Measurements from ENCODE around the gene TEX38.
"Not testable (repeated sequence)": the region's sequence is repeated elsewhere in the genome, so short reads cannot be mapped to it uniquely, and the experiment has no call there.

Gene TEX38

DNA sequence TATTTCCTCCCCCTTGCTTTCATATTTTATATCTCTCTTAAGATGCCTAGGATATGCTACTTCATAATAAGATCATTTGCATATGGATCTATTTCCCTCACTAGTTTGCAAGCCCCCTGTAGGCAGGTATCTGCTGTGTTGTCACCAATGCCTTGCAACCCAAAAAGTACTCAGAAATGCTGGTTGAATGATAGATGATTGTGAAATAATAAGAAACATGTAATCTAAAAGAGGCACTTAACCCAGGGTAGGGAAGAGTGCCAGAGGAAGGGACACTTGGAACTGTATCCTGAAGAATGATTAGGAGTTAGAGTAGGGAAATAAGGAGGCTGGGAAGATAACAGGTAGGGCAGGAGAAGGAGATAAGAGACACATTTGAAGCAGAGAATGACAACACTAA lies 15.8 kb upstream of the TEX38 start:
- DNase-seq (ENCODE audit: low read depth) = no peak

DNA sequence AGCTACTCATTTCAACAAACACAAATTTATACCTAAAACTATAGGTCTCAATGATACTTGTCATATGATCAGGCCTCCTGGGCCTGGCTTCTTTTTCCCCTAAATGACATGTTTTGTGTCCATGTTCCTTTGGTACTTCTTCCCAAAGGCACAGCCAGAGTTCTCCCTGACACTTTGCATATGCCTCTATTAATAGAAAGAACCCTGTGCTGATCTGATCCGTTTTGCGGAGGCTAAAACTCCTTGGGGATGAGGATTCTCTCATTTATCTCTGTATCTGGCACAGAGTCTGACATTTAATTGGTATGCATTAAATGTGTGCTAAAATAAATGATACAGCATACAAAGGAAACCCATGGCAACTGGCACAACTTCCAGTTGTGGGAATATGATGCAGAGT lies 15.0 kb upstream of the TEX38 start:
- no peak for DNase-seq (ENCODE audit: low read depth)

DNA sequence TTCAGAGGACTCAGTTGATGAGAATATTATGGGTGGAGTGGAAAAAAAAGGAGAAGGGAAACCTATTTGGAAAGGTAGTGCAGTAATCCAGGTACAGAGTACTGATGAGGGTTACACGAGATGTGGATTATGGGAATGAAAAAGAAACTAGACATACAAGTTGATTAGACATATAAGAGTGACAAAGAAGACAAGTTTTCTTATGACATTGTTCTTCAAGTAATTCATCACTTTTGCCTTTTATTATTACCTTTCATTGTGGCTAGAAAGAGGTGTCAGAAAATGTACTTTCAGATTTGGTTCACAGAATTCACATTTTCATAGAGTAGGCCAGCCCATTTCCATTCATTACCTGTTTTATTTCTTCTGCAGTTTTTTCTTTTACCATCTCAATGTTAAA lies 13.9 kb upstream of the TEX38 start:
- DNase-seq (ENCODE audit: low read depth) = no peak

DNA sequence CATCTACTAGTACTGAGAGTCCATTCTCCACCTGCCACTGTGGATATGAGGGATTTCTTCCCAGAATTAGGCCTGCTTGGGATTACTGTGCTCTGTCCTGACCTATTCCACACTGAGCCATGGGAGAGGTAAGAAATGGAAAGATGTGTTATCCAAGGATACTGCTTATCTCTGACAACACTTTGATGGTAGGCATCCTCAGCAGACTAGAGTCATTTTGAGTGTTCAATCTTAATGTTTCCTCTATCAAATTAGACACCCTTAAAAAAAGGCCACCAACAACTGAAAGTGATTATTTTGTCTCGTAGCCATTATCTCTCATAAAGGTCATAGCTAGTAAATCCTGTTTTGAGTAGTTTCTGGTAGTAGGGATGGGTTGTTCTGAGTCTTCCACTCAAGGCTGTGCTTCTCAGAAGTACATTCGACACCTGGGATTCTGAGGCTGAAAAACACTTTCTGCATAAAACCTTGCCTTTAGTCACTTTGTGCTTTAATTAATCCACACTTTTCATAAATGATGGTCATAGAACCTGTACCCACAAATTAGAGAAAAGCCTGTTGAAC lies 12.3 kb upstream of the TEX38 start:
- DNase-seq (ENCODE audit: low read depth) = no peak

DNA sequence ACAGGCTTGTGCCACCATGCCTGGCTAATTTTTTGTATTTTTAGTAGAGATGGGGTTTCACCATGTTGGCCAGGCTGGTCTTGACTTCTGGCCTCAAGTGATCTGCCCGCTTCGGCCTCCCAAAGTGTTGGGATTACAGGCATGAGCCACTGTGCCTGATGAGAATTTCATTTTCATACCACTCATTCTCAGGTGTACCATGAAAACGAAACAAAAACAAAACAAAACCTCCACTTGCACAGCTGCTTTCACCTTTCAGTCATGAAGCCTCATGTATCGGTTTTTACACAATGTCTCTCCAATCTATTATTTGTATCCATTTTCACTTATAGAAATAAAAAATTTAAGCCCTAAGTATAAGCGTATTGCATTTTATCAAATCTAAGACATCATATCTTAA lies 11.5 kb upstream of the TEX38 start:
- not testable (repeated sequence) for DNase-seq (ENCODE audit: low read depth)

DNA sequence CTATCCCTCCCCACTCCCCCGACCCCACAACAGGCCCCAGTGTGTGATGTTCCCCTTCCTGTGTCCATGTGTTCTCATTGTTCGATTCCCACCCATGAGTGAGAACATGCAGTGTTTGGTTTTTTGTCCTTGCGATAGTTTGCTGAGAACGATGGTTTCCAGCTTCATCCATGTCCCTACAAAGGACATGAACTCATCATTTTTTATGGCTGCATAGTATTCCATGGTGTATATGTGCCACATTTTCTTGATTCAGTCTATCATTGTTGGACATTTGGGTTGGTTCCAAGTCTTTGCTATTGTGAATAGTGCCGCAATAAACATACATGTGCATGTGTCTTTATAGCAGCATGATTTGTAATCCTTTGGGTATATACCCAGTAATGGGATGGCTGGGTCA lies 8.7 kb upstream of the TEX38 start:
- DNase-seq (ENCODE audit: low read depth) = not testable (repeated sequence)

DNA sequence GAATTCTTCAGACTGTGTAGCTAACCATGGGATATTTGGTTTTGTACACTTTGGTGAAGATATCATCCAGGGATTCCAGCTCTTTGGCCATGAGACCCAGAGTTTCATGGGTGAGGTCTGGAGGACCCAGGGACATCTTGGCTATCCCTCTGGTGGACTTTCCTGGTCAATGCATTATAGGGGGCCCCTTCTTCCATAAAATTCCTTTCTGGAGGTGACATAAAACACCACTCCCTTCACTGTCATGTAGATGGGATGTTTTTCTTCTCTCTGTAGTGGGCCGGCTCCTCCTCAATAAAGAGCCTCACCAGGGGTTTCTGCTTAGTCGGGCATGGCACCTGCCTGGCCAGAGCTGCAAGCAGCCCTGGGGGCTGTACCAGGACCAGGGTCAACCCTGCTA lies 5.7 kb upstream of the TEX38 start:
- no peak for DNase-seq (ENCODE audit: low read depth)

DNA sequence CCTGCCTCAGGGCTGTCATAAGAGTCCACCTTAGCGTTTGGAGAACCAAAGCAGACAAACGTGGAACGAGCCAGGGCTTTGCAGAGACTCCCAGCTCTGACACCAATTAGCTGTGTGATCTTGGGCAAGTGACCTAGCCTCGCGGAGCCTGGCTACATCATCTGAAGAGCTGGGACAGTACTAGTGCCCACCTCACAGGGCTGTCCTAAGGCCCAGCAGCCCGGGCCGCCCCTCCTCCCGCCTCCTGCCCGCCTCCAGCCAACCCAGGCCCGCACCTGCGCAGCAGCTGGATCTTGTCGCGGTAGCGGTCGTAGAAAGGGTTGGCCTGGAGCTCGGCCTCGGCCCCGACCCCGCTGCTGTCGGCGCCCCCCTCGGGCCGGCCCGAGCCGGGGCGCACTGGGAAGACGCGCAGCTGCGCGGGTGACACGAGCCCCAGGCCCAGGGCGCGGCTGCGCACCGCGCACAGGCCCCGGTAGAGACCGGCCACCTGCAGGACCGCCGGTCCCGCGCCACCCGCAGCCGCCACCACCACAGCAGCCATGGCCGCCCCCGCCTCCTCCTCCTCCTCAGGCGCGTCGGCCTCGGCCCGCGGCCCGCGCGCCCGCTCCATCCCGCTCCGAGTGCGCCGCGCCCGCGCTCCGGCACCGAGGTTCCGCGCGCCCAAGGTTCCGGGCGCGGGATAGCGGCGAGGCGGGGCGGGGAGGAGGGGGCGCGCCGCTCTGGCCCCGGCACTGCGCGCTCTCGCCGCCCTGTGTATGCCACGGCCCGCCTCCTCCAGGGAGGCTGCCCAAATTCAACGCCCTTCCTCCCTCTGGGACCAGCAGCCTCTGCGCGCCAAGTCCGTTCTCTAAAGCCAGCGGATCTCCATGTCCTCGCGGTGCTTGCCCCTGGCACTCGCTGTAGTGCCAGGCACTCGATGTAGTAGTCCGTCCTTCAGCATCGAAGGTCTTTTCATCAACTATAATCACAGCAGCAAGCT lies 3.6 kb upstream of the TEX38 start, which contains the start of gene ATPAF1:
TSS of gene ATPAF1 (minus strand) at position 583 of the 979 bp plus-strand sequence. CDS start at position 541, 42 bp downstream.
- DNase-seq (ENCODE audit: low read depth) = peak; percentile 25

DNA sequence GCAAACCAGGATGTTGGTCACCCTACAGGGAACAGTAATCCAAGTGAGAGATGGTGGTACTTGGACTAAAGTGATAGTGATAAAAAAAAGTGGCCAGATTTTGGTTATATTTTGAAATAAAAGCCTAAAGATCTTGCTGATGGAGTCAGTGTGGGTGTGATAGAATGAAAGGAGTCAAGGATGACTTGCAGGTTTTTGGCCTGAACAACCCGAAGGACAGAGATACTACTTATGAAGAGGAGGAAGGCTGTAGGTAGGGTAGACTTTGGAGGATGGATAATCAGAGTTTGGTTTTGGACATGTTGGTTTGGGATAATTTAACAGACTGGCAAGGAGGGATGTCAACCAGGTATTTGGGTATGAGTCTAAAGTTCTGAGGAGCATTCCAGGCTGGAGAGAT lies 1.5 kb upstream of the TEX38 start:
- DNase-seq (ENCODE audit: low read depth) = no peak

DNA sequence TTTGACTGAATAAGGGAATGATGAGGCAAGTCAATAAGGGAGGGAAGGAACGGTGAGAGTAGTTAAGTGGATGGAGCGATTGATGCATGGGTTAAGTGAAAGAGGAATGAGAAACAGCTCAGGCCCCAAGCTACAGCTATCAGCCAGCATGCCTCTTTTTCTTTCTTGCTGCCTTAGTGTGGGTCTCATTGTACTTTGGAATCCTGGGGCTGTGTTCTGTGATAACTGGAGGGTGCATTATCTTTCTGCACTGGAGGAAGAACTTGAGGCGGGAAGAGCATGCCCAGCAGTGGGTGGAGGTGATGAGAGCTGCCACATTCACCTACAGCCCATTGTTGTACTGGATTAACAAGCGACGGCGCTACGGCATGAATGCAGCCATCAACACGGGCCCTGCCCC lies 1.0 kb downstream of the TEX38 start:
- DNase-seq (ENCODE audit: low read depth) = no peak

DNA sequence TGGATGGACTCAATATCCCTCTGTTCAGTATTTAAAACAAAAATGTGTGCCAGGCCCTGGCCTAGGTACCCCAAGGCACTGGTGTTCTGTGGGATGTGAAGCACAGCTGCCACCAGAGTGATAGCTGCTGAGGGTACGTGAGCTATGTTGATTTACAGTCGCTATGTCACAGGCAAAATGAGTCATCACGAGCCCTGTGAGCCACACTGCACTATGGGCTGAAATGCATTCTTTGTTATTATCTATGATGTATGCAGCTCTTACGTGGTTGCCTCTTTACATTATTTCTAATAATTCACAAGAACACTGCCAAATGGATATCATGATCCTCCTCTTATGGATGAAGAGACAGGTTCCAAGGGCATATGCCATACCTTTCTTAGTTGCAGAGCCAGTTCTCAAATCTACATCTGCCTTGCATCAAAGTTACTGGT lies 2.1 kb downstream of the TEX38 start:
- DNase-seq (ENCODE audit: low read depth) = no peak

DNA sequence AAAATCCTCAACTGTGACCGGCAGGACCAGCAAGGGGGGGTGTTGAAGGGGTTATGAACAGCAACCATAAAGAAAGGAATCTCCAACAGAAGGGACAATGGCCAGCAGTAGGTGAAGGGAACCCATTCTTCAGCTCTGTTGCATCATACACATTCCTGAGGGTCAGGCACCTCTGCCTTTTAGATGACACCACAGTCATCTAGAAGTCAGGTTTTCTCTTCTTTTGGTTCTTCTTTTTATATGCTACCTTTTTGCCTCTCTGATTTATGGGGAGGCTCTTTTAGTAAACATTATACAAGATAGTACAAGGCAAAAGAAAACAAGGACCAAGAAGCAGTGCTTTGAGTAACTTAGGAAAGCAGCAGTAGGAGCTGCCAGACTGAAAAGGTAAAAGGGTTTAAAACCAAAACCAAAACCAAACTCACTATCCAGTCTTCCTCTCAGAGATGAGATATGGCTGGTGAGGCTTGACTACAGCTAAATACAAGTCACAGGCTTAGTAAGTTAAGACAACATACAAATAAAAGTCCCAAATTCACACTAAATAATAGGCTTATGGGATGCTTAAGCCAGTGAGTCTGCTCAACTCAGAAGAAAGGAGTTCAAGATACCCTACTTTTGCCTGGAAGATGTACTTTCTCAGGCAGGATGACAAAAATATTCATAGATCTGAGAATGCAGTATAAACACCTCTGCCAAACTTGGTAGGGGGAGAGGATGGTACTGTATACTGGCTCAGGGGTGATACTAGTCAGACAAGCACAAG lies 4.1 kb downstream of the TEX38 start:
- DNase-seq (ENCODE audit: low read depth) = no peak

DNA sequence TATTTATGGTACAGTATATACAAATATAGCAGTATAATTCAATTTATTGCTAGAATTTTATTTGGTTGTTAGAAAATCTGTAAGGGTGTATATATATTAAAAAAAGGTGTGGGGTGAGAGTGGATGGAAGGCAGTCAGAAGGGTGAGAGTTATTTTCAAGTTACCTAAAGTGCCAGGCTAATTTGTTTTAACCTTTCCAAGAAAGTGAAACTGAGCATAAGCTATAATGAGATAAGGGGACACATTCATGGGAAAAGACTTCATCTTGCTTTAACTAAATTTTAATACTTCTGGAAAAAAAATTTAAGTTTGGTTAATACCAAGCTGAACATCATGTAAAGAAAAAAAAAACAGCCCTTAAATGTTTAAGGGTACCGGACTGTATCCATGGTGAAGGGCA lies 4.9 kb downstream of the TEX38 start:
- DNase-seq (ENCODE audit: low read depth) = no peak

DNA sequence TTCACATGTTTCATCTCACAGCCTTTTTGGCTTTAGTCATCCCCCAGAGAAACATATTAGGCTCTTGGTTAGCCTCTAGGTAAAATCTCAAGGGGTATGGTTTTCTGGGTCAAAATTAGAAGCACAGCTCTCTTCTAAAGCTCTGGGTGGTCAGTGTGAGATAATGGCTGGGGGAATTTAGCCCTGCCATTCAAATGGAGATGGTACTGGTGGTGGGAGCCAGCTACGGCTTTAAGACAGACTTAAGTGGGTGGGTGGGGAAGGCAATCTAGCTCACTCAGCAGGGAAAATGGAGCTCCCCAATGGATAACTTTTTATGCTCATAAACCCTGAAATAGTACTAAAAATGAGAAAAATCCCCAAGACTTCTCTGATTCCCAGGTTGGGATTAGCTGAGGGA lies 5.7 kb downstream of the TEX38 start:
- DNase-seq (ENCODE audit: low read depth) = no peak

DNA sequence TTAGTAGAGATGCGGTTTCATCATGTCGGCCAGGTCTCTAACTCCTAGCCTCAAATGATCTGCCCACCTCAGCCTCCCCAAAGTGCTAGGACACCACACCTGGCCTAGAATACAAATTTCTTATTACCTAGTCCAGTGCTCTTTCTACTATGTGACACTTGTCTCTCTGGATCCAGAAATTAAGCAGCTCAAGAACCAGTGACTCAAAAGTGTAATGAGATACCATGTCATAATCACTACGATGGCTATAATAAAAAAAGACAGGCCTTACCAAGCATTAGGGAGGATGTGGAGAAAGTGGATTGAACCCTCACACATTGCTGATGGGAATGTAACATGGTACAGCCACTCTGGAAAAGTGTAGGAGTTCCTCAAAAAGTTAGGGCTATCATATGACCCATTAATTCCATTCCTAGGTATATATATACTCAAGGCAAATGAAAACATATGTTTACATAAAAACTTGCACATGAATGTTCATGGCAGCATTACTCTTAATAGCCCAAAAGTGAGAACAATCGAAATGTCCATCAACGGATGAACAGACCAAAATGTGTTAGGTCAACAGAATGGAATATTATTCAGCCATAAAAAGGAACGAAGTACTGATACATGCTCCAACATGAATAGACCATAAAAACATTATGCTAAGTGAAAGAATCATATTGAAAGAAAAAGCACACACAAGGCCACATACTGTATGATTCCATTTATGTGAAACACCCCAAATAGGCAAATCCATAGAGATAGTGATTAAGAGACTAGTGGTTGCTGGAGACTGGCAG lies 8.3 kb downstream of the TEX38 start:
- no peak for DNase-seq (ENCODE audit: low read depth)

DNA sequence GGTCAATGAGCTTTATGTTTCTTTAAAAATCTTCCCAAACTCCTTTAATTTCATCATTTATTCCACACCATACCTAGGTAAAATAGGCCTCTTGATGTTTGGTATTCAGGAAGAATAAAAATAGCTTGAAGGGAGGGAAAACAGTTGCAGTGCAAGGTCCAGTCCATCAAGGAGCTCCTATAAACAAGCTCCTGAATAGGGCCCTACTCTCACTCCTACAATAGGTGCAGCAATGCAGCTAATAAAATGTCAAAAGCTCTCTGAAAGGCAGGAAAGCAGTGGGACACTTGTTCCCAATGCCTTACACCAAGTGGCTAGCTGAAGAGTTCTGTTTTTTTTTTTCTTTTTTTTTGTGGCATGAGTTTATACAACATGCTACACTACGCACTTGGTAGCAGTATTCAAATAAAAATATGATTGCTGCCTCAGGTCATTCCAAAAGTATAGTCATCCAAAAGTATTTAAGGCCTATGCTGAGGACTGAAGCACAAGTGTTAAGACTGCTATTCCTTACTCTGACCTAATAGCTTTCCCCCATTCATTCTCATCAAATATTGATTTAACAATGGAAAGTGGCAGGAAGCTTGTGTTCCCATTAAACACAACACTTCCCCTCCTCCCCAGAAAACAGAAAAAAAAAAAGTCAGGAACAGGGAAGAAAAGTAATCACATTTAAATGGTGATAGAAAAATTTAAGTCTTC lies 9.8 kb downstream of the TEX38 start:
- no peak for DNase-seq (ENCODE audit: low read depth)

DNA sequence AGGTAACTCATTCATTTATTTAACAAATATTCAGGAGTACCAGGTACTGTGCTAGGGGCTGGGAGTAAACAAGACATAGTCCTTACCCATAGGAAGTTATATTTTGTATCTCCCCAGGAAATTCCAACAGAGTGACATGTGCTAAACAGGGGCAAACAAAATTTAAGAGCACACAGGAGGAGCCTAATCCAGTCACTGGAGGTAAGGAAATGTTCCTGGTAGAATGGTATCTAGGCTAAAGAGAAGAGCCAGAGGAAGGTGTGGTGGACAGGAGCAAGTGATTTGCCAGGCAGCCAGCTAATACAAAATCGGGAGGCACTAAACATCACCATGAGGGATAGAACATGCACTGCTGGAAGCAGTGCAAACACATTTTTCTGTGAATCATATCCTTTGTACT lies 10.4 kb downstream of the TEX38 start:
- no peak for DNase-seq (ENCODE audit: low read depth)

DNA sequence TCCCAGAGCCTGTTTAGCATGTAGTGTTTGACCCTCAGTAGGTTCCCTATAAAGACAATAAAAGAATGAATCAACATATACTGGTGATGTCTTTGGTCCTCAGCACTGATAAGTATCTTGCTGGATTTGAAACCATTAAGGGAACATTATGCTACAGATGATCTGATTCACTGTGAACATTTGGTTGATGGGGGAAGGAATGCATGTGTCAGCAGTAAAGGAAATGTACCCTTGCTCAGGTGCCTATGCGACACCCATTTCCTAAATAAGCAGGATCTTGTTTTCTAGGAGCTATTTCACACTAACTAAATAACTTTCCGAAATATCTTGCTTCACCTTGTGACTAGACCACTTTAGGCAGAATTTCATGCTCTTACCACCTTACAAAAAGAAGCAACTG lies 13.0 kb downstream of the TEX38 start:
- DNase-seq (ENCODE audit: low read depth) = no peak

DNA sequence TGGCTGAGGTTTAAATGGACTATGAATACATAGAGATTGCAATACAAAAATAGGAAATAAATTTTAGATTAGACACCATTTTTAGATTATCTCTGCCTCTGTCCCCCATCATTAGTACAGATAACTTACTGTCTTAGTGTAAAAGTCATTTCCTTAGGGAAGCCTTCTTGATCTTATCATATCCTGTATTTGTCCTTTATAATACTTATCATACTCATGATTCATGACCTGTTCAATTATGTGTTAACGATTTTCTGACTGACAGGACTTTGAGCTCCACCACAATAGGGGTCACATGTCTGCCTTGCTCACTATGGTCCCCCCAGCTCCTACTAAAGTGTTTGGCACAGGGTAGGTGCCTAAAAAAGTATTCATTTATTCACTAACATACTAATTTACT lies 14.6 kb downstream of the TEX38 start:
- no peak for DNase-seq (ENCODE audit: low read depth)

DNA sequence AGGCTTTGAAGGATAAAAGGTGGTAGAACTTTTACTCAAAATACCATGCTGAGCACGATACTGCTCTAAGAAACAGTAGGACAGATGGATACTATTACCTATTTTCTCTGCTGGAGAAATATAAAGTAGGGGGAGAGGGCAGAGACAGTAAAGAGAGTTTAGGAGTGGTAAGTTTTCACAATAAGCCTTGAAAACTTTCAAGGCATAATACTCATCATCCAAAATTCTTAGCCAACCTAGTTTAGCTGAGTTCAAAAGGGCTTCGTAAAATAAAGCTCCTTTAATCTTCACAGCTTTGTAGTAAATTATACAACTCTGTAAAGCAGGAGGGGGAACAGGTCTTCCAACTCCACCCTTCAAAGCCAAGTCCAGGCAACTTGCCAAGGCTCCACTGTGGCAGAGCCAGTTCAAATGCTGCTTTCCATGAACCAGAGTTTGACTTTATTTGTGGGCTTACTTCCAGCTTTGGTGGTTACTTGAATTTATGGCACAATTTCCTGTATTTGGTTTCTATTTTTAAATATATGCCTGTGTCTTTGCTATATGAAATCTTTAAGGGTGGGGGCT lies 15.5 kb downstream of the TEX38 start:
- no peak for DNase-seq (ENCODE audit: low read depth)

DNA sequence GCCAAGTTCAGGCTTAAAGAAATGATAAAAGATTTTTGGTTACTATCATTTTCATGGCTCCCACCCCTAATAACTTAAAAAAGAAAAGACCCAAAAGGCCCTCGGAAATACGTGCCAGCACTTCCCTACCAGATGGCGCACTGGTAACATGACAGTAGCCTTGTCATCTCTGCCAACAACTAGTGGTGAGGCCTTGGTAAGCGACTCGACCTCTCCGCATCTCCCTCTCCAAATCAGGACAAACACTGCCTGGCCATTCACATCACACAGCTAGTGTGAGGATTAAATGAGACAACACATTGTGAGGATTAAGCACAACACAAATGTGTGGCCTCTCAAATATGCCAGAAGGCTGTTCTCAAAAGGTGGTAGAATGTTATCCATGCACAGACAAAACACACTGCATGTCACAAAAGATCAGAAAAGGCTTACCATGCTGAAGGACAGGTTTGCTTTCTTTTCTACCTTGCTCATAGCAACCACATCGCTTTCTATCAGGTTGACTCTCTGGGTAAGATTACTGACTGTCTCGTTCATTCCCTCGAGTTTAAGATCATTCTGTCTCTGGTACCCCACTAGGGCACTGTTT lies 16.4 kb downstream of the TEX38 start:
- no peak for DNase-seq (ENCODE audit: low read depth)
